HEK293T (cell line): ENCODE results near the gene ARMC9.

Source experiments
- ARNT ChIP-seq: fragments of 450-650 bp; IDR thresholded peaks from 2 replicates; pipeline ENCODE4 v1.6.1; 2017; ENCODE audit warnings: mild to moderate bottlenecking
- BHLHE40 ChIP-seq: fragments of 450-650 bp; IDR thresholded peaks from 2 replicates; pipeline ENCODE4 v1.6.1; 2016; ENCODE audit warnings: mild to moderate bottlenecking, moderate library complexity, borderline replicate concordance
- FOXK2 ChIP-seq: fragments of 450-650 bp; IDR thresholded peaks from 2 replicates; pipeline ENCODE4 v1.6.1; 2016; ENCODE audit warnings: mild to moderate bottlenecking
- FOXM1 ChIP-seq: fragments of 450-650 bp; IDR thresholded peaks from 2 replicates; pipeline ENCODE4 v1.6.1; 2017; ENCODE audit warnings: mild to moderate bottlenecking, borderline replicate concordance
- HDGF ChIP-seq: fragments of 450-650 bp; IDR thresholded peaks from 2 replicates; pipeline ENCODE4 v1.6.1; 2017; ENCODE audit warnings: antibody characterized with exemption, borderline replicate concordance
- LEF1 ChIP-seq: fragments of 450-650 bp; IDR thresholded peaks from 2 replicates; pipeline ENCODE4 v1.6.1; 2017; ENCODE audit warnings: mild to moderate bottlenecking, borderline replicate concordance
- NFRKB ChIP-seq: fragments of 450-650 bp; IDR thresholded peaks from 2 replicates; pipeline ENCODE4 v1.6.1; 2016; ENCODE audit warnings: mild to moderate bottlenecking, moderate library complexity
- SP1 ChIP-seq: fragments of 450-650 bp; IDR thresholded peaks from 2 replicates; pipeline ENCODE4 v1.6.1; 2017
- SUZ12 ChIP-seq: fragments of 450-650 bp; IDR thresholded peaks from 2 replicates; pipeline ENCODE4 v1.6.1; 2016; ENCODE audit warnings: mild to moderate bottlenecking
- ZNF384 ChIP-seq: fragments of 450-650 bp; IDR thresholded peaks from 2 replicates; pipeline ENCODE4 v1.6.1; 2016
- TF ChIP-seq, protein P1 (sequence below): fragments of 450-650 bp; IDR thresholded peaks from 2 replicates; pipeline ENCODE4 v1.6.1; 2016

DNA sequence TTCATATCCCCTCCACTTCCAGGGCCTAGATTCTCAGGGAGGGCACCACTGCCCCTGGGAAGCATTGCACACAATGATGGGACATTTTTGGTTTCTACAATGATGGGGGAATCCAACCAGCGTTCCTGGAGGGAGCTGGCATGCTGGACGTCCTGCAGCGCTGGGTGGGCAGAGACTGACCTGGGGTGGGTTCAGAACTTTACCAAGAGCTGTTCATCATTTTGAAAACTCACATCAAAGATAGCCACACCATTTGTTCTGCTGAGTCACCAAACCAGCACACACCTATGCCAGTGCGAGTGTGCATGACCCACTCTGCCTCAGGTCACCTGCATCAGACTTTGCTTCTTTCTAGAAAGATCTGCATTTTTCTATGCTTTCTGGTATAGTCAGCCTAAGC lies 14.1 kb upstream of the ARMC9 start:
- no peak for TF ChIP-seq ARNT
- no peak for TF ChIP-seq HDGF
- TF ChIP-seq, protein P1, sequence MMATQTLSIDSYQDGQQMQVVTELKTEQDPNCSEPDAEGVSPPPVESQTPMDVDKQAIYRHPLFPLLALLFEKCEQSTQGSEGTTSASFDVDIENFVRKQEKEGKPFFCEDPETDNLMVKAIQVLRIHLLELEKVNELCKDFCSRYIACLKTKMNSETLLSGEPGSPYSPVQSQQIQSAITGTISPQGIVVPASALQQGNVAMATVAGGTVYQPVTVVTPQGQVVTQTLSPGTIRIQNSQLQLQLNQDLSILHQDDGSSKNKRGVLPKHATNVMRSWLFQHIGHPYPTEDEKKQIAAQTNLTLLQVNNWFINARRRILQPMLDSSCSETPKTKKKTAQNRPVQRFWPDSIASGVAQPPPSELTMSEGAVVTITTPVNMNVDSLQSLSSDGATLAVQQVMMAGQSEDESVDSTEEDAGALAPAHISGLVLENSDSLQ = no peak
- TF ChIP-seq FOXK2 = no peak
- TF ChIP-seq SP1 = no peak
- TF ChIP-seq BHLHE40 = no peak
- TF ChIP-seq LEF1 = no peak
- no peak for TF ChIP-seq NFRKB
- TF ChIP-seq ZNF384 = no peak
- TF ChIP-seq SUZ12 = no peak
- no peak for TF ChIP-seq FOXM1
